ENCODE results near the gene DOCK4.

DOCK4 gene

DNA sequence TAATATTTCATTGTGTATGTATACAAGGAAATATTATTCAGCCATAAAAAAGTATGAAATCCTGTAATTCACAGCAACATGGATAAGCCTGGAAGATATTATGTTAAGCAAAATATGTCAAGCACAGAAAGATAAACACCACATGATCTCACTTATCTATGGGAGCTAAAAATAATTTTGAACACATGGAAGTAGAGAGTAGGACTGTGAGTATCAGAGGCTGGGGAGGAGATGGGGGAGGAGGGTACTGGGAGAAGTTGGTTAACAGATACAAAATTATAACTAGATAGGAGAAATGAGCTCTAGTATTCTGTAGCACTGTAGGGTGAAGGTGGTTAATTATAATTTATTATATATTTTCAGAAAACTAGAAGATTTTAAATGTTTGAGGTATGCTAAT lies 132.7 kb downstream of the DOCK4 start:
- no peak for DNase-seq

DNA sequence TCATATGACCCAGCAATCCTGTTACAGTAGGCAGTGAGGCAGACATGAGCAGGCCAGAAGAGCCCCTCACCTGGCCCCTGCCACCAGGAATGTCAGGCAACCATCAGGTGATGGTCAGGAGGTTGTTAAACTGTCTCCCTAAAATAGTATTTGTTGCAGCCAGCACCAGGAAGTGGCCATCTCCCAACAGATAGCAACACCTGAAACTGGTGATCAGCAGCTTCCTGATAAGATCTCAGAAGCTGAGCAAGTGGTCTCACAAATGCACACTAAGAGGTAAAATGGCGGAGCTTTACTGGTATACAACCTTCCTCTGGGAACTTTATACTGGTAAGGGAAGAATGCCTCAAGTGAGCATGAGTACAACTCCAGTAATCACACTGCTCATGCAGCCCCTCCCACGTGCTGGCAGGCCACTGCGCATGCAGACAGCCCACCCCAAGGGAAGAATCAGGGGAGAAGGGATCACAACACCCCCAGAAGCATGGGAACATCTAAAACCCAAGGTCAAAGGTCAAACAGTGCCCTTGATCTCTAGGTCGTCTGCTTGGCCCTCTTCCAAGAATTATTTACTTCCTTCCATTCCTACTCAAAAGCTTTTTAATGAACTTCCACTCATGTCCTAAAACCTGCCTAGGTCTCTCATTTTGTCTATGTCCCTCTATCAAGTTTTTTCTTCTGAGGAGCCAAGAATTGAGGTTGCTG lies 133.5 kb downstream of the DOCK4 start:
- DNase-seq, result no peak

GRCh38 chr7:112071856-112072255 lies 134.3 kb downstream of the DOCK4 start:
- no peak for DNase-seq

DNA sequence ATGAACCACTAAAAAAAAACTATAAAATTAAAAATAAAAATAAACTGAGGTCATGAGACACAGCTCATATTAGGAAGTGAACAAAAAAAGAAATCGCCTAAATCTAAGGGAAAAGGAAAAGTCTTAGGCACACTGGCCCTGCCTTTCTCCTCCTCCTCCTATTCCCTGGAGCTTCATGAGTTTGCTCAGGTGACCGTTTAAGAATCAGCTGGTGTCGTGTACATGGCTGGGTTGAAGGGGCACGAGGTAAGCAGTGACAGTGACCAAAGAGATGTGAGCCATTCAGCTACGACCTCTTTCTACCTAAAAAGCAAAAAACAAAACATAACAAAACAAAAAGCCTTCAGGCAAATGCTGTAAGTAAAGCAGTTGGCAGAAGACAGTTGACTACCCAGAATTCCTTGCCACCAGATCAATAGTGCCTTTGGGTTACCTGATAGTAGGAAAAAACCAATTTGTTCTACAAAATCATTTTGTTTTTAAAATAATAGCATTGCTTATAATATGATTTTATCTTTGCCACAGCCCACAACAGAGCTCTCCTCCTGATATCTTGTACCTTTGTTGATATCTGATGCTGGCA lies 135.4 kb downstream of the DOCK4 start:
- DNase-seq, result no peak

- DNase-seq, result no peak
Observed at GRCh38 chr7:112069879-112070321, 136.3 kb downstream of the DOCK4 start.

DNA sequence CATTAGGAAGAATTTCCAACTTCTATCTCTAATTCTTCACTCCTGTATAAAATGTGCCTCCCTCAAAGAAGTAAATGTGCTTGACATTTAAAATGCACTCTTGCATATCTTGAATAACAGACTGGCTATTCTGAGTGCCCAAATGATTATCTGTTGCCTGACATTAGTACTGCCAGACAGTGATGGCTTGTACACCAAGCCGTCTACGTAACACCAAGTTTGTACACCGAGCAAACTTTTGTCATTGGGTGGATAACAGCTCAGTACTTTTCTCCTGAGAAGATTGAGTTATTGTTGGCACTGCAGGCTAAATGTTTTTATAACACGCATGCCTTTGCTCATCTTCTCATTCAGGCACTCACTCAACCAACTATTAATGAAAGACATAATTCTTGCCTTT lies 137.2 kb downstream of the DOCK4 start:
- no peak for DNase-seq

DNA sequence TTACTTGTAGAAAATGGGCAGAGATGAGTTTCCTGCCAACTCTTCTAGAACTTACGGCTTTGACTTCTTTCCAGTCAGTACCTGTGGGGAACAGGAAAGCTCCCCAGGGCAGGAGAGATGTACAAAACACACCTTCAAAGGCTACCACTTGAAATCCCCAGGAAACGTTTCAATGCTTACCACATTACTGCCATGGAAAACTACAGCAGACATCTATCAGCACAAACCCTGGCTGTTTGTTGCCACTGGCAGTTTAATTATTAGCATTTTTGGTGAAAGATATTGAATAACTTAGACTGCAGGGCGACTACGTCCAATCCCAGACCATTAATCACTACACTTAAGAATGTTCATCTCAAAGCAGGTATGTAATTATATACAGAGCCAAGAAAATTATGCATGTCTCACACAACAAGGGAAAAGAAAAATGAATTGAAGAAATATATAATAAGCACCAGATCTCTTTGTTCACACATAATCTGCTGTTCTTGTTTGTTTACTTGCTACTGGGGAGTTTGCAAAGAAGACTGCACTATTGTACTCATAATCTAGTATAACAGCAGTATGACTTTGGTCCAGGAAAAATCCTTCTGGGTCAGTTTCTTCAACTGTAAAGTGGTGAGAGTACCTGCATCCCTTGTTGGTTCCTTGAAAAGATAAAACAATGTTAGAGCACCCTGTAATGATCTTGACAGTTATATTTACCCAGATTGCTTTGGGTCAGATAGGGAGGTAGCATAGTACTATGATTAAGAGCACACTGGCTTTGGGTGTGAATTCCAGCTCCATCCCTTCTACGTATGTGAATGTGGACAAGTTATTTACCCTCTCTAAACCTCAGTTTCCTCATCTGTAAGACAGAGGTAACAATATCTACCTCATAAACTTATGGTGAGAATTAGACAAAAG lies 138.3 kb downstream of the DOCK4 start:
- DNase-seq, result no peak

DNA sequence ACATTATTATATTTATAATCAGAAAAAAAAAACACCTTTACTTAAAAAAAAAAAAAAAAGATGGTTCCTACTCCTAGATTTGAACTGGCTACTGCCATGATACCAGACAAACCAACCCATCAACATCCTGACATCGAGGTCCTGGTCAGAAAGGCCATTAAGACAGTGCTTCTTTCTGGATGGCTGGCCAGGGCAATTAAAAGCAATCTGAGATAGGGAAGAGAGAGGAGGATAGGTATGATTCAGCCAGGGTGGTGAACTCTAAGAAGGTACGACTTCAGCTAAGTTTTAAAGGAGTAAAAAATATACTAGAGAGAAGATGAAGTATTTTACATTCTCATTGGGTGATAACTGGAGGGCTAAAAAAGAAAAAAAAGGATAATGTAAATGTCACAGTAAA lies 139.0 kb downstream of the DOCK4 start:
- DNase-seq, result no peak

DNA sequence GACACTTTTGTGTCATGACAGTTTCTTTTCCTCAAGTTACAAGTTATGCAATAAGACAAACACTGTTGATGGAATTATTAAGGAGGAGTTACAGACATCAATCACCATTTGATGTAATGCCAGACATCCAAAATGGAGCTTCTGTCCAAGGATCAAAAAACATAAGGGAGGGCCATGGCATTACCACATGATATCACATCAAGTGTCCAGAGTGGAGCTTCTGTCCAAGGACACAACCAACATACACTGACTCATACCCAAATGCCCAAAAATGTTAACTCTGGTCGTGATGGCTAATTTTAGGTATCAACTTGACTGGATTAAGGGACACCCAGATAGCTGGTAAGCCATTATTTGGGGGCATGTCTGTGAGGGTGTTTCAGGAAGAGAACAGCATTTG lies 140.4 kb downstream of the DOCK4 start:
- DNase-seq, result no peak

DNA sequence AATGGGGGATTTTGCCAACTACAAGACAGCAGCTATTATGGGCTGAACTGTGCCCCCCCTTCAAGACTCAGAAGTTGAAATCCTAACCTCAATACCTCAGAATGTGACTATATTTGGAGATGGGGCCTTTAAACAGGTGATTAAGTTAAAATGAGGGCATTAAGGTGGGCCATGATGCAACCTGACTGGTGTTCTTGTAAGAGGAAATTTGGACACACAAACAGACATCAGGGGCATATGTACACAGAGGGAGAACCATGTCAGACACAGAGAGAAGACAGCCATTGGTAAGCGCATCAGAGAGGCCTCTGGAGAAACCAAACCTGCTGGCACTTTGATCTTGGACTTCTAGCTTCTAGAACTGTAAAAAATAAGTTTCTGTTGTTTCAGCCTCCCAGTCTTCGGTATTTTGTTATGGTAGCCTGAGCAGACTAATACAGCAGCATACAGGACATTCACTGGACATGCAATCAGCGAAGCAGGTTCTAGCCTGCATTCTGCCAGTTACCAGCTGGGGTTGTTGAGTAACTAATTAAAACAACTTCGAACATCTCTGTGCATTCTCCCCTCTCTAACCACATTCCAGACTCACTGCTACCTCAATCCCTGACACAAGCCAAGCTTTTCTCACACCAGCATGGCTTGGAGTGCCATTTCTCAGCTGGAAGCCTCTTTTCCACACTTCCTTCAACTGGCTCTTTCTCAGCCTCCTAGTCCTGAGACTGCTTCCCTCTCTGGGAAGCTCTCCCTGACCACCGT lies 141.4 kb downstream of the DOCK4 start:
- no peak for DNase-seq

DNA sequence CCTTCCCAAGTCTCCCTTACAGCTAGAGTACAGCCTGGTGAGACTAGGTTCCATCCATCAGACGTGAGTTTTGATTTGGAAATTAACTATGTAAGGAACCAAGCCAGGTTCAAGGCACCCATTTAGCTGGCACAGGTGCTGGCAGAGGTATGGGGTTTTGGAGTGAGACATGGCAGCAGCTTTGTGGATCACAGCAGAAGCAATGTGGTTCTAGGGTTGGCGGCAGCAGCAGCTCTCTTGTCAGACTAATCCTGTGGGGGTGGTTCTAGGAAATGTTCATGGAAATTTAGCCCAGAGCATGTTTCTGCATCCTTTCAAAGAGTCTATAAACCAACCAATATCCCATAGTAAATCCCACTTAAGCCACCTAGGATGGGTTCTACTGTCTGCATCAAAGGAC lies 142.2 kb downstream of the DOCK4 start:
- DNase-seq, result no peak

DNA sequence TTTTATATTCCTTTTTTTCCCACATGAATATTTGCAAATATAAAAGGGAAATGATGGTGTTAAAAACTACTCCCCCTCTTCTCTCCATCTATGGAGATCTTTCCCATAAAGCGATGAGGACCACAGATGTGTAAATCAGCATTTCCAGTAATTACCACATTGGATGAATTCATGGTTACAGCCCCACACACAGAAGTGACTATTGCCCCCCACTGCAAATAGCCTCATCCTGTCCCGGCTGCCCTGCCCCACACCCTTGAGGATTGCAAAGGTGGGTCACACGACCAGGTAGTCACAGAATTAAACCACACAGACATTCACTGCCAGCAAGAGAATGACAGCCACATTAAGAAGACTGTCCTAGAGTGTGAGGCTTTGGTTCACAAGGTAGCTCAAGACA lies 145.1 kb downstream of the DOCK4 start:
- DNase-seq, result no peak

DNA sequence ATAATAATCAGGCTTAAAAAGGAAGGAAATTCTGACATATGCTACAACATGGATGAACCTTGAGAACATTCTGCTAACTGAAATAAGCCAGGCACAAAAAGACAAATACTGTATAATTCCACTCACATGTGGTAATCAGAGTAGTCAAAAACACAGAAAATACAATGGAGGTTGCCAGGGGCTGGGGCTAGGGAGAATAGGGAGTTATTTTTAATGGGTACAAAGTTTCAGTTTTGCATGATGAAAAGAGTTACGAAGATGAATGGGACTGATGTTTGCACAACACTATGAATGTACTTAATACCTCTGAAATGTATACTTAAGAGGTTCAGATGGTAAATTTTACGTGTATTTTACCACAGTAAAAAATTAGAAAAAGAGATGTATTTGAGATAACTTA lies 145.6 kb downstream of the DOCK4 start:
- DNase-seq, result no peak

GRCh38 chr7:112059675-112060074 lies 146.5 kb downstream of the DOCK4 start:
- DNase-seq, result no peak

GRCh38 chr7:112058686-112059085 lies 147.5 kb downstream of the DOCK4 start:
- DNase-seq, result no peak

DNA sequence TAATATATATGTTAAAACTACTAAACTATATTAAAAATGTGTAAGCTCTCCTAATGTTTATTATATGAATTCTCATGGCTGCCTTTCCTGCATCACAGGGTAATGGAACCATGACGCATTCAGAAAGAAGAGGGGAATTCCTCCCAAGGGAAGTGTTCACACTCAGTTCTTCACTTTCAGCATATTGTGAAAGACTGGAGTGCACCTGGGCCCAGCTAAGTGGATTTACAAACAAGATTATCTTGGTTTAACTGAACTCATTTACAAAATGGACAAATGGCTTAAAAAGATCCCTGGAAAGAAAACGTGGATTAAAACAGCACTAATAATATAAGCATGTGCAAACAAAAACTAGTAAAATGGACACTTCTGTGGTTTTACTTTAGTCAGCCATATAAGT lies 149.8 kb downstream of the DOCK4 start:
- DNase-seq, result no peak

- no peak for DNase-seq
Observed at GRCh38 chr7:112053737-112054069, 152.5 kb downstream of the DOCK4 start.

GRCh38 chr7:112052993-112053736 lies 153.0 kb downstream of the DOCK4 start:
- DNase-seq, result no peak

GRCh38 chr7:112052498-112052897 lies 153.7 kb downstream of the DOCK4 start:
- no peak for DNase-seq

- no peak for DNase-seq
Observed at GRCh38 chr7:112050250-112050881, 155.8 kb downstream of the DOCK4 start.

DNA sequence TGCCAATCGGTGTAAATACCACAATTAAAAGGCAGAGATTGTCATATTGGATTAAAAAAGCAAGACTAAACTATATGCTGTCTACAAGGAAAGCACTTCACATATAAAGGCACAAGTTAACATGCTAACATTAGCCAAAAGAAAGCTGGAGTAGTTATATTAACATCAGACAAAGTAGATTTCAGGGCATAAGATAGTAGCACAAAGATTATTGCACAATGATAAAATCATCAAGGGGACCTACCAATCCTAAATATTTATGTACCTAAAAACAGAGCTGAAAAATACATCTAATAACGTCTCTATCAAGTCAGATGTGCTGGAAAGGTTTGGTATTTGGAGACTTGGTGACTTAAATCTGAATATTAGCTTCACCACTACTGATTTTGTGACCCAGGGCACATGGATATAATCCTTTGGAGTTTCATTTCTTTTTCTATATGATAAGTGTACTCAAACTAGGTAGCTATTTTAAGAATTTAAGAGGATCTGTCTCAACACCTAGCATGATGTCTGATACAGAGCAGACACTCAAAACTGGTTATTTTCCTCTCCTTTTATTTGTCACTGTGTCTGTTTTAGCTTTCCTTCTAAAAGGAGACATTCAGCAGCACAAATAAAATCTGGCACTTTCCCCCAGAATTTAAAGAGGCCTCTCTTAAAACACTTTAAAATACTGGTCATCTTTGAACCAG lies 156.5 kb downstream of the DOCK4 start:
- DNase-seq, result no peak

All from NCI-H526 (cell line).